ENCODE data around the gene MRPL53. TPM values are rescaled to one million over a fixed set of nuclear protein-coding genes. Genes with fewer than 3 reads are reported as not detected.

Gene MRPL53
- total and polyA plus RNA-seq, 2 donors from 2014 or later: 85.1 to 157 TPM

- TF ChIP-seq CTCF (IDR thresholded peaks at IDR 0.05; ENCODE audit: borderline replicate concordance, extremely low read depth, insufficient read depth): no peak
- Histone ChIP-seq H3K9me3 (ENCODE audit: control insufficient read depth in 2 of 3, insufficient read depth in 1 of 3, low read length in 3 of 3) (no peaks in the 10 kb centered on the region), H3K27me3 (ENCODE audit: control insufficient read depth, insufficient read depth, low read length) (peaks cover 20% of the 10 kb centered on the region), H3K9ac (ENCODE audit: low read length in 3 of 3) (no peak overlapping the region), H3K36me3 (ENCODE audit: control insufficient read depth in 2 of 3, insufficient read depth in 3 of 3, low read length in 3 of 3) (peaks cover 3 to 17% (median 8%) of the 10 kb centered on the region in 3 donors), H3K4me3 (ENCODE audit: low read length in 3 of 3) (peak overlapping the region in 1 of 3 donors; percentile 8), H3K27ac (ENCODE audit: low read depth in 2 of 2, low read length in 2 of 2) (no peak overlapping the region), H3K4me1 (ENCODE audit: control insufficient read depth in 2 of 3, insufficient read depth in 2 of 3, low read depth in 1 of 3, low read length in 3 of 3) (peaks cover 0 to 19% (median 12%) of the 10 kb centered on the region in 3 donors)
- DNase-seq (no peak), FAIRE-seq (no peak)
- intact Hi-C loops (cut with DNase I): no loop called here
These were observed 33.2 kb upstream of the MRPL53 start for GRCh38 chr2:74505448-74506246.

GRCh38 chr2:74504591-74504990 lies 32.1 kb upstream of the MRPL53 start:
- no peak overlapping the region for H3K9ac ChIP-seq (ENCODE audit: low read length in 3 of 3)
- peaks cover 0 to 19% (median 12%) of the 10 kb centered on the region in 3 donors for H3K4me1 ChIP-seq (ENCODE audit: control insufficient read depth in 2 of 3, insufficient read depth in 2 of 3, low read depth in 1 of 3, low read length in 3 of 3)

GRCh38 chr2:74503506-74504475 lies 31.3 kb upstream of the MRPL53 start:
- FAIRE-seq (no peak), DNase-seq (peak in 3 of 5 donors; percentile 14 to 64 (median 20))
- Histone ChIP-seq H3K4me3 (ENCODE audit: low read length in 3 of 3) (peak overlapping the region; percentile 4 to 89 (median 83)), H3K9ac (ENCODE audit: low read length in 3 of 3) (peak overlapping the region in 2 of 3 donors; percentile 12 to 34), H3K36me3 (ENCODE audit: control insufficient read depth in 2 of 3, insufficient read depth in 3 of 3, low read length in 3 of 3) (peaks cover 3 to 17% (median 8%) of the 10 kb centered on the region in 3 donors), H3K9me3 (ENCODE audit: control insufficient read depth in 2 of 3, insufficient read depth in 1 of 3, low read length in 3 of 3) (no peaks in the 10 kb centered on the region), H3K27me3 (ENCODE audit: control insufficient read depth, insufficient read depth, low read length) (peaks cover 9% of the 10 kb centered on the region), H3K4me1 (ENCODE audit: control insufficient read depth in 2 of 3, insufficient read depth in 2 of 3, low read depth in 1 of 3, low read length in 3 of 3) (peaks cover 0 to 25% (median 14%) of the 10 kb centered on the region in 3 donors), H3K27ac (ENCODE audit: low read depth in 2 of 2, low read length in 2 of 2) (peak overlapping the region; percentile 70 to 87)
- TF ChIP-seq CTCF (IDR thresholded peaks at IDR 0.05; ENCODE audit: borderline replicate concordance, extremely low read depth, insufficient read depth): no peak
- intact Hi-C loops (cut with DNase I): no loop called here

More at GRCh38 chr2:74504591-74504990, 32.1 kb upstream of the MRPL53 start:
- DNase-seq (no peak), FAIRE-seq (no peak)
- no peak overlapping the region for H3K27ac ChIP-seq (ENCODE audit: low read depth in 2 of 2, low read length in 2 of 2)
- H3K9me3 ChIP-seq (ENCODE audit: control insufficient read depth in 2 of 3, insufficient read depth in 1 of 3, low read length in 3 of 3): no peaks in the 10 kb centered on the region
- H3K27me3 ChIP-seq (ENCODE audit: control insufficient read depth, insufficient read depth, low read length): peaks cover 12% of the 10 kb centered on the region
- TF ChIP-seq CTCF (IDR thresholded peaks at IDR 0.05; ENCODE audit: borderline replicate concordance, extremely low read depth, insufficient read depth): no peak
- peaks cover 3 to 17% (median 8%) of the 10 kb centered on the region in 3 donors for H3K36me3 ChIP-seq (ENCODE audit: control insufficient read depth in 2 of 3, insufficient read depth in 3 of 3, low read length in 3 of 3)
- intact Hi-C loops (cut with DNase I): no loop called here
- H3K4me3 ChIP-seq (ENCODE audit: low read length in 3 of 3): no peak overlapping the region

All from kidney (tissue), 14 donors.